ENCODE measurements around the gene RGS14. TPM values are rescaled to one million over a fixed set of nuclear protein-coding genes. Genes with fewer than 3 reads are reported as not detected.

Gene RGS14
- total RNA-seq, 2 experiments from 2014 or later, result 124 to 132 TPM

DNA sequence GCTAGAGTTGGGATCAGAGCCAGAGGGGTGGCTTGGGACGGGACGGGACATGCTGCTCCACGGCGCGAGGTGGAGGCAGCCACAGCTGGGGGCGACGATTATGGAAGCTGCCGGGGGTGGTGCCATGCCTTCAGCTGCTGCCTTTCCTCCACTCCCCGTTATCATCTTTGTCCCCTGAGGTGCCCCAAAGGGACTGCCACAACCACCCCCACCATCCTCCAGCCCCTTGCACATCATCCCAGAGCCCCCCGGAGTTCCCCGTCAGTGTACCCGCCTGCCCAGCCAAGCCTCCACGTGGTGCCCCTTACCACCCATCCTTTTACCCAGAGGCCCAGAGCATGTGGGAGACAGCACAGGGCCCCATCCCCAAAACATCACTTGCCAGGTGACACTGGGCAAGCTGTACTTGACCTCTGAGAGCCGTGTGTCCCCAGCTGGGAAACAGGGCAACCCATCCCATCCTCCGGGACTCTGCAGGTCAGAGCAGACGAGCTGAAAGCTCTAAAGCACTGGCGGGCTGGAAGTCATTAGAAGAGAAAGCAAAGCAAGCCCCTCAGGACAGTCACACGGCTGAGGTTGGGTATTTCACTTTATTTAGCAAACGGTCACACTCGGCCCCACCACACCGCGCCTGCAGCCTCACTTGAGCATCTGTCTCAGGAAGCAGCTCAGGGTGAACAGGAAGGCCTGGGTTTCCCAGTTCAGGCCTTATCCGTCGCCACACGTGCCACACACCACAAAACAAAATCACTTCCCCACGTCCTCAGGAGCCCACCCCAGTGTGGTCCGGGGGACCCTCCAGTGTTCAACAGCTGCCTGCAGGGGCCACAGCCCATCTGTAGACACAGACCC, 26.5 kb upstream of the RGS14 start:
- no peak for DNase-seq
- H3K4me1 Mint-ChIP-seq, result peaks cover 13% of the 10 kb centered on the region
- H3K27me3 Mint-ChIP-seq, result no peaks in the 10 kb centered on the region
- peak overlapping the region; percentile 31 for H3K27ac Mint-ChIP-seq
- POLR2A ChIA-PET, result no interaction called here
- peaks cover 37% of the 10 kb centered on the region for H3K36me3 Mint-ChIP-seq (ENCODE audit: low read depth)
- CTCF ChIA-PET, result interaction anchor here (0.9 to 1.3 kb wide), 4 partner anchors 13 to 124 kb away, joined by 3 to 4 read pairs (median 4); no protein-coding TSS in a partner anchor
- H3K4me3 Mint-ChIP-seq, result no peak overlapping the region
- H3K9me3 Mint-ChIP-seq, result no peaks in the 10 kb centered on the region

GRCh38 chr5:177332031-177332895, 25.5 kb upstream of the RGS14 start:
- Mint-ChIP-seq H3K4me1 (peaks cover 15% of the 10 kb centered on the region), H3K9me3 (no peaks in the 10 kb centered on the region), H3K27ac (no peak overlapping the region), H3K36me3 (ENCODE audit: low read depth) (peaks cover 40% of the 10 kb centered on the region), H3K4me3 (no peak overlapping the region), H3K27me3 (no peaks in the 10 kb centered on the region)
- ChIA-PET CTCF (interaction anchor here (0.7 to 1.5 kb wide), 7 partner anchors 12 to 123 kb away, joined by 3 to 4 read pairs (median 3); partner anchors contain the start of gene LMAN2), POLR2A (no interaction called here)
- DNase-seq, result no peak

- no peak overlapping the region for H3K4me3 Mint-ChIP-seq
- H3K4me1 Mint-ChIP-seq, result peaks cover 10% of the 10 kb centered on the region
- CTCF ChIA-PET, result interaction anchor here (0.7 to 1.5 kb wide), 5 partner anchors 12 to 57 kb away, joined by 3 read pairs; partner anchors contain the start of gene LMAN2
- no peak overlapping the region for H3K27ac Mint-ChIP-seq
- H3K27me3 Mint-ChIP-seq, result no peaks in the 10 kb centered on the region
- H3K9me3 Mint-ChIP-seq, result no peaks in the 10 kb centered on the region
- no peak for DNase-seq
- POLR2A ChIA-PET, result no interaction called here
- peaks cover 44% of the 10 kb centered on the region for H3K36me3 Mint-ChIP-seq (ENCODE audit: low read depth)
Measured at GRCh38 chr5:177332896-177333260, 24.8 kb upstream of the RGS14 start.

- Mint-ChIP-seq H3K9me3 (no peaks in the 10 kb centered on the region), H3K27ac (no peak overlapping the region), H3K36me3 (ENCODE audit: low read depth) (peaks cover 47% of the 10 kb centered on the region), H3K4me3 (no peak overlapping the region), H3K27me3 (no peaks in the 10 kb centered on the region), H3K4me1 (peaks cover 9% of the 10 kb centered on the region)
- no peak for DNase-seq
- POLR2A ChIA-PET, result no interaction called here
- CTCF ChIA-PET, result interaction anchor here (0.6 to 1.5 kb wide), 5 partner anchors 13 to 70 kb away, joined by 3 to 4 read pairs (median 3); no protein-coding TSS in a partner anchor
Measured at GRCh38 chr5:177333420-177334154, 24.1 kb upstream of the RGS14 start.

- Mint-ChIP-seq H3K9me3 (no peaks in the 10 kb centered on the region), H3K27me3 (no peaks in the 10 kb centered on the region), H3K4me1 (peaks cover 9% of the 10 kb centered on the region), H3K27ac (no peak overlapping the region), H3K4me3 (no peak overlapping the region), H3K36me3 (ENCODE audit: low read depth) (peaks cover 53% of the 10 kb centered on the region)
- ChIA-PET CTCF (interaction anchor here (0.6 to 1.3 kb wide), 3 partner anchors 44 to 69 kb away, joined by 3 to 4 read pairs (median 3); no protein-coding TSS in a partner anchor), POLR2A (no interaction called here)
- no peak for DNase-seq
Measured at GRCh38 chr5:177334155-177334551, 23.6 kb upstream of the RGS14 start.

DNA sequence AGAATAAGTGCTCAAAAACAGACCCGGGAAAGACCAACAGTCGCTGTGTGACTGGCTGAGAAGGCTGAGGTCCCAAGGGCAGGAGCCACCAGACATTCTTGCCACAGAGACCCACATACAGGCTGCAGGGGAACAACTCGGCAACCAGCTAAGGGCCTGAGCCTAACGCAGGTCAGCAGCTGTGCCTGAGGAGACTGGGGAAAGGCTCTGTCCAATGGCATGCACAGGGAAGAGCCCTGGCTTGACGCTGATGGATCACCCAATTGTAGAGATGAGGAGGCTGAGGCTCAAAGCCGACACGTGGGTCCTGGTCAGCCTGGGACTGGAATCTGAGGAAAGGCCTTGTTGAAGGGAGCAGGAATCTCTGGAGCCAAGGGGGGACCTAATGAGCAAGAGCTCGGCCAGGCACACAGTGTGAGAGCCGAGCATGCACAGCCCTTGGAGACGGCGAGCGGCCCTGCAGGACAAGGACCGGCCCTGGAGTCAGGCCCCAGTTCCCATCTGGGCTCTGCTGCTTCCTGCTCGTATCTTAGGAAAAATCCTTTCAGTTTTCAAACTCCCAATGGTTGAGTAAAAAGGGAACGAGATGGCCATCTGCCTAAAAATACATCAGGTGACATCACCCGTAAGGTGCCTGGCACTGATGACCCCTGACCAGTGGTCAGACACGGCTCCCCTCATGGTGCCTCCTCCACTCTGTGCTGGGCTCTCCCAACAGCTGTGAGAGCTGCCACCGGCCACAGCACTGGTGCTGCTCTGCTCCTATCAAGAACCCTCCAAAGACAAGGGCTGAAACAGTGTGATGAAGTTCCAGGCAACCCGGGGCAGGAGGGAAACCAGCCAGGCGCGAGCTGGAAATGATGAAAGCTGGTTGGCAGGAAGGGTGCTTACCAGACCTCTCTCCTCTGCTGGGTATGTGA, 22.7 kb upstream of the RGS14 start:
- H3K4me1 Mint-ChIP-seq, result peaks cover 18% of the 10 kb centered on the region

DNA sequence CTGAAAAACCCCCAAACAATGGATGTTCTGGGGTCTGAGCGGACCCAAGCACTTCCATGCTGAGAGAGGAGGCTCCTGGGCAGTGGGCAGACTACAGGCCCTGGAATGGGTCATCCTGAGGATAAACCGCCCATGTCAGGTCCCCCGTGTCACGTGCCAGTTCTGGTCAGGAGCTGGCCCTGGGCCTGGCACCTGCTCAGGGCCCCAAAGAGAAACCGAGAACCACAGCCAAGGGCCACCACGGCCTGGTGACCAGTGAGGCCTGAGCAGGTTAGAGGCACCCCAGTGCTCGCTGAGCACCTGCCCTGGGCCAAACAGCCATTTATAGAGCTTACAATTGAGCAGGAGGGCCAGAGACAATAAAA, 22.0 kb upstream of the RGS14 start:
- DNase-seq, result no peak
- CTCF ChIA-PET, result interaction anchor here (1.0 to 1.6 kb wide), 4 partner anchors 8 to 18 kb away, joined by 3 to 4 read pairs (median 4); no protein-coding TSS in a partner anchor
- Mint-ChIP-seq H3K4me3 (no peak overlapping the region), H3K9me3 (peaks cover 6% of the 10 kb centered on the region), H3K27ac (no peak overlapping the region), H3K4me1 (peaks cover 21% of the 10 kb centered on the region), H3K27me3 (no peaks in the 10 kb centered on the region), H3K36me3 (ENCODE audit: low read depth) (peaks cover 58% of the 10 kb centered on the region)
- POLR2A ChIA-PET, result no interaction called here

More for the DNA sequence above, 22.7 kb upstream of the RGS14 start:
- no peak for DNase-seq
- no peak overlapping the region for H3K27ac Mint-ChIP-seq
- POLR2A ChIA-PET, result no interaction called here
- no peak overlapping the region for H3K4me3 Mint-ChIP-seq
- peaks cover 57% of the 10 kb centered on the region for H3K36me3 Mint-ChIP-seq (ENCODE audit: low read depth)
- H3K9me3 Mint-ChIP-seq, result peaks cover 6% of the 10 kb centered on the region
- CTCF ChIA-PET, result interaction anchor here (1.0 to 1.6 kb wide), 4 partner anchors 9 to 17 kb away, joined by 3 to 4 read pairs (median 4); no protein-coding TSS in a partner anchor
- no peaks in the 10 kb centered on the region for H3K27me3 Mint-ChIP-seq

DNA sequence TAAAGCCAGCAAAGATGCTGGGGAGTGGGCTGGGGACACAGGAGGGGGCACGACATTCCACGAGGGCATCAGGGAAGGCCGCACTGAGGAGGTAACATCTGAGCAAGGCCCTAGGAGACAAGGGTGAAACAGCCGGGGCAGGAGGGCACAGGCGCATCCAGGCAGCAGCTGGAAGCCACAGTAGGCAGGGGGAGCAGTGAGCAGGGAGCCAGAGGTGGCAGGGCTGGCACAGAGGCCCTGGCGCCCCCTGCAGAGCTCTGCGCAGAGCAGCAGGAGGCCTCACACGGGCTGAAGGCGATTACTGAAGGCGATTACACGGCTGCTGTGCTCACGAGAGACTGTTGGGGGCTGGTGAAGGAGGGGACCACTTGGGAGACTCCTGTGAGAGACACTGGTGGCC, 21.6 kb upstream of the RGS14 start:
- Mint-ChIP-seq H3K4me1 (peaks cover 20% of the 10 kb centered on the region), H3K4me3 (no peak overlapping the region), H3K27me3 (no peaks in the 10 kb centered on the region), H3K9me3 (peaks cover 6% of the 10 kb centered on the region), H3K36me3 (ENCODE audit: low read depth) (peaks cover 59% of the 10 kb centered on the region), H3K27ac (peak overlapping the region; percentile 68)
- CTCF ChIA-PET, result interaction anchor here (0.6 to 1.6 kb wide), 6 partner anchors 8 to 208 kb away, joined by 3 to 4 read pairs (median 3); partner anchors contain the start of gene LMAN2
- peak; percentile 45 for DNase-seq
- POLR2A ChIA-PET, result no interaction called here

DNA sequence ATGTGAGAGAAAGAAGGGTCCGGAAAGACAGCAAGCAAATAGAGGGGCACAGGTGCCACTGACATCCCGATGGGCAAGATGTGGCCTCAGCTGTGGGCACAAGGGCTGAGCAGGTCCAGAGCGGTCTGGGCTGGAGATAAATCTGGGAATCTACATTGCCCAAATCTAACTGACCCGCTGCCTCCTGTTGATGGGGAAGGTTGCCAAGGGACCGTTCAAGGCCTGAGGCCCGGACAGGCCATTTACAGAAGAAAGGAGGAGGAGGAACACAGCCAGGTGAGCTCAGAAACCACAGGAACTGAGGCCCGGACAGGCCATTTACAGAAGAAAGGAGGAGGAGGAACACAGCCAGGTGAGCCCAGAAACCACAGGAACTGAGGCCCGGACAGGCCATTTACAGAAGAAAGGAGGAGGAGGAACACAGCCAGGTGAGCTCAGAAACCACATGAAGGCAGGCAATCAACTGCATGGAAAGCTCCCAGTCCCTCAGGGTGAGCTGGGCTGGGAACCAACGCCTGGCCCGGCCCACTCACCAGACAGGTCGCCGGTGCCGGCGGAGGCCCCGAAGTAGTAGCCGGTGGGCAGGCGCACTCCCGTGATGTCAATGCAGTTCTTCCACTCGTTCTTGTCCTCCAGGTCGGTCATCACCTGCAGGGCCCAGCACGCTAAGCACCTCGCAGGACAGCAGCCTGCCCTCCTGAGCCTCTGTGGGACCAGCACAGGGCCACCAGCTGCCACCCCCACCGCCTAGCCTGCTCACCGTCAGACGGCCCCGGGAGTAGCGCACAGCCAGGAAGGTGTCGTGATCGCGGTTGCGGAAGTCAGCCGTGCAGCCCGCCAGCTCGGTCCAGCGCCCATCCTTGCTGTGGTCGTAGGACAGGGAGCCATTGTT, 20.9 kb upstream of the RGS14 start:
- Mint-ChIP-seq H3K9me3 (peaks cover 6% of the 10 kb centered on the region), H3K27ac (no peak overlapping the region), H3K4me3 (no peak overlapping the region), H3K4me1 (peaks cover 24% of the 10 kb centered on the region), H3K36me3 (ENCODE audit: low read depth) (peaks cover 64% of the 10 kb centered on the region), H3K27me3 (no peaks in the 10 kb centered on the region)
- DNase-seq, result no peak
- ChIA-PET POLR2A (no interaction called here), CTCF (interaction anchor here (0.6 to 1.6 kb wide), 6 partner anchors 8 to 208 kb away, joined by 3 to 4 read pairs (median 3); partner anchors contain the start of gene LMAN2)

DNA sequence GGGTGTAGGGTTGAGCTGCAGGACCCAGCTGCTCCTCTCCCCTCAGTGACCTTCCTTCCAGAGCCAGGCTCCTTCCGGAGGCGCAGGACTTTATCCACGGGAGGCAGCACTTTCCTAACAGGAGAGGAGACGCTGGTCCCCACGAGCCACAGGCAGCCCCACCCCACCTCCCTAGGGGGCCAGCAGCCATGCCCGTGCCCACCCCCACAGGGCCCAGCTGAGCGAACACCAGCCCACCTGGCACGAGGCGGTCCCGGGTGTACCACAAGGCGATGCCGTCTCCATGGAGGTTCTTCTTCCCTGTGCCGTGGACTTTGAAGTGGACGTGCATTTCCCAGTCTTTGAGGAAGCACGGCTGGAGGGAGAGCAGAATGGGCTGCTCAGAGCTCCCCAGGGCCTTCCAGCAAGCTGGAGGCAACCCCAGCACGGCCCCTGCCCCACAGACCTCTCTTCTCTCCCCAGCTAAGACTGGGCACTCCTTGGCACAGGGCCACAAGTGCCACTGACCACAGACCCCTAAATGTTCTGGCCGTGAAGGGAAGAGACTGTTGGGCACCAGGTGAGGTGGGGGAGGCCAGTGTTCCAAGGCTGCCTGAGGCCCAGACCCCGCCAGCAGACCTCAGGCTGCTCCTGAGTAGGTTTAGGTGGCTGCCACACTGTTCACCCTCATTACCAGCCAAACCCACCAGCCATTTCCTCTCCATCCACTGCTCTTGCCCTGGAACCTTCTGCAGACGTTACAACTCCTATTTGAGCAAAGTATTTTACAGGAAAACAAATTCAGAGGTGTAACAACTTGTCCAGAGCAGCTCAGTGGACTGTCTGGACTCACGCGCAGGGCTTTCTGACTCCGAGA, 19.2 kb upstream of the RGS14 start:
- CTCF ChIA-PET, result interaction anchor here (1.0 to 1.6 kb wide), 3 partner anchors 12 to 65 kb away, joined by 3 read pairs; no protein-coding TSS in a partner anchor
- Mint-ChIP-seq H3K36me3 (ENCODE audit: low read depth) (peaks cover 65% of the 10 kb centered on the region), H3K4me1 (peaks cover 25% of the 10 kb centered on the region), H3K4me3 (no peak overlapping the region), H3K27ac (no peak overlapping the region), H3K27me3 (no peaks in the 10 kb centered on the region), H3K9me3 (peaks cover 6% of the 10 kb centered on the region)
- POLR2A ChIA-PET, result no interaction called here
- no peak for DNase-seq

All from activated CD4-positive, alpha-beta T cell treated with anti-CD3 and anti-CD28 coated beads, Interleukin-2, amount 10 ng/mL, durations not matched to agents 7 days and 5 days (primary cell).